IMR-90 (cell line): ENCODE data around the gene S100A2. TPM values are rescaled to one million over a fixed set of nuclear protein-coding genes. Genes with fewer than 3 reads are reported as not detected.

Experiments used
- ATAC-seq: fragments of 200-7000 bp; cut with Tn5 transposase; 2 replicates; pipeline ENCODE4 v1.9.1; 2020; ENCODE audit warnings: low read depth, mild to moderate bottlenecking, moderate library complexity
- BruUV-seq: library from RNA; stranded (reverse); fragments of 400-500 nt; replicated peaks from 2 replicates; lab custom pipeline; 2021; lab: Mats Ljungman, UMichigan
- CTCF ChIA-PET: fragments of 300-600 bp; formaldehyde crosslinking; extraction: SDS; loops from one replicate; lab custom pipeline; 2021; ENCODE audit warnings: antibody characterized with exemption; lab: Yijun Ruan, JAX
- POLR2A ChIA-PET: fragments of 300-600 bp; sonication (Branson Sonifier 250); formaldehyde crosslinking; loops from one replicate; lab custom pipeline; 2022; ENCODE audit warnings: antibody characterized with exemption; ENCODE audit not compliant: unreplicated experiment; lab: Charles Lee
- DNase-seq: peaks from one replicate; pipeline ENCODE4 v3.0.0; 2013
- H2AFZ ChIP-seq: replicated peaks from 2 replicates; pipeline ENCODE3; 2013; ENCODE audit warnings: low read length, mild to moderate bottlenecking; ENCODE audit not compliant: poor library complexity
- H2AK5ac ChIP-seq: 2 replicates; pipeline ENCODE4 v1.6.1; 2013; ENCODE audit warnings: low read depth, low read length, inconsistent platforms
- H2AK9ac ChIP-seq: replicated peaks from 2 replicates; pipeline ENCODE3; 2013; ENCODE audit warnings: mild to moderate bottlenecking, low read depth, low read length, moderate library complexity; ENCODE audit not compliant: poor library complexity
- H2BK120ac ChIP-seq: 2 replicates; pipeline ENCODE4 v1.6.1; 2013; ENCODE audit warnings: low read depth, low read length, inconsistent platforms
- H2BK15ac ChIP-seq: 3 replicates; pipeline ENCODE4 v1.6.1; 2013; ENCODE audit warnings: low read depth, low read length, inconsistent platforms
- H2BK20ac ChIP-seq: 2 replicates; pipeline ENCODE4 v1.6.1; 2013; ENCODE audit warnings: low read depth, mild to moderate bottlenecking, inconsistent platforms, low read length, moderate library complexity
- H2BK5ac ChIP-seq: 2 replicates; pipeline ENCODE4 v1.6.1; 2013; ENCODE audit warnings: mild to moderate bottlenecking, low read depth, low read length, inconsistent platforms; ENCODE audit not compliant: poor library complexity, severe bottlenecking
- H3K14ac ChIP-seq: replicated peaks from 2 replicates; pipeline ENCODE4 v1.6.1; 2013; ENCODE audit warnings: low read depth, low read length, inconsistent platforms
- H3K18ac ChIP-seq: 2 replicates; pipeline ENCODE4 v1.6.1; 2013; ENCODE audit warnings: low read depth, low read length, control low read depth
- H3K23ac ChIP-seq: 2 replicates; pipeline ENCODE4 v1.6.1; 2013; ENCODE audit warnings: low read depth, low read length, inconsistent platforms
- H3K27ac ChIP-seq: 2 replicates; pipeline ENCODE4 v1.5.1; 2013; ENCODE audit warnings: mild to moderate bottlenecking, control low read depth, low read length; ENCODE audit not compliant: insufficient read depth
- H3K27me3 ChIP-seq: 2 replicates; pipeline ENCODE4 v1.6.1; 2013; ENCODE audit warnings: low read length; ENCODE audit not compliant: control insufficient read depth, insufficient read depth
- H3K36me3 ChIP-seq: 2 replicates; pipeline ENCODE4 v1.6.1; 2013; ENCODE audit warnings: low read length, mixed read lengths; ENCODE audit not compliant: control insufficient read depth, insufficient read depth
- H3K4ac ChIP-seq: 2 replicates; pipeline ENCODE4 v1.6.1; 2013; ENCODE audit warnings: low read depth, low read length, inconsistent platforms
- H3K4me1 ChIP-seq: 2 replicates; pipeline ENCODE4 v1.6.1; 2013; ENCODE audit warnings: low read length, mixed read lengths; ENCODE audit not compliant: control insufficient read depth, insufficient read depth
- H3K4me2 ChIP-seq: 2 replicates; pipeline ENCODE4 v1.6.1; 2013; ENCODE audit warnings: low read depth, mild to moderate bottlenecking, control low read depth, low read length, moderate library complexity
- H3K4me3 ChIP-seq: 2 replicates; pipeline ENCODE4 v1.5.1; 2013; ENCODE audit warnings: low read depth, mild to moderate bottlenecking, control low read depth, low read length, moderate library complexity; ENCODE audit not compliant: insufficient read depth
- H3K56ac ChIP-seq: 2 replicates; pipeline ENCODE4 v1.6.1; 2013; ENCODE audit warnings: low read length, inconsistent platforms; ENCODE audit not compliant: insufficient read depth; ENCODE audit errors: extremely low read depth
- H3K79me1 ChIP-seq, 2 experiments: 2 replicates each; pipeline ENCODE4 v1.6.1; 2013; ENCODE audit warnings: low read length in 2 of 2, inconsistent platforms in 1 of 2, low read depth in 1 of 2
- H3K9ac ChIP-seq: 2 replicates; pipeline ENCODE4 v1.6.1; 2013; ENCODE audit warnings: low read depth, low read length, control low read depth
- H3K9me1 ChIP-seq: 2 replicates; pipeline ENCODE4 v1.6.1; 2013; ENCODE audit warnings: low read length, inconsistent platforms; ENCODE audit not compliant: insufficient read depth
- H3K9me3 ChIP-seq: 2 replicates; pipeline ENCODE4 v1.6.1; 2013; ENCODE audit warnings: low read length; ENCODE audit not compliant: control insufficient read depth, insufficient read depth
- H4K20me1 ChIP-seq: 2 replicates; pipeline ENCODE4 v1.6.1; 2013; ENCODE audit warnings: low read length, inconsistent platforms; ENCODE audit not compliant: insufficient read depth
- H4K5ac ChIP-seq: 2 replicates; pipeline ENCODE4 v1.6.1; 2013; ENCODE audit warnings: mild to moderate bottlenecking, low read depth, low read length, control low read depth
- H4K8ac ChIP-seq, 2 experiments: 2 replicates each; pipeline ENCODE4 v1.6.1; 2013; ENCODE audit warnings: low read depth in 2 of 2, low read length in 2 of 2, control low read depth in 1 of 2, inconsistent platforms in 1 of 2
- H4K91ac ChIP-seq: 2 replicates; pipeline ENCODE4 v1.6.1; 2013; ENCODE audit warnings: low read depth, low read length, inconsistent platforms; ENCODE audit not compliant: insufficient read depth
- BHLHE40 ChIP-seq: fragments of 150-350 bp; IDR thresholded peaks from 2 replicates; pipeline ENCODE4 v1.6.1; 2016; ENCODE audit warnings: mild to moderate bottlenecking, low read depth, low read length
- CEBPB ChIP-seq: IDR thresholded peaks from 2 replicates; pipeline ENCODE4 v1.6.1; 2012; ENCODE audit warnings: low read depth, low read length, improper control_type of control experiment
- CHD1 ChIP-seq: IDR thresholded peaks from 2 replicates; pipeline ENCODE4 v1.6.1; 2012; ENCODE audit warnings: low read depth, low read length, improper control_type of control experiment
- FOS ChIP-seq: fragments of 150-350 bp; IDR thresholded peaks from 2 replicates; pipeline ENCODE4 v1.6.1; 2016; ENCODE audit warnings: low read depth, low read length
- MAFK ChIP-seq: IDR thresholded peaks from 2 replicates; pipeline ENCODE4 v1.6.1; 2012; ENCODE audit warnings: low read depth, low read length, improper control_type of control experiment
- MAZ ChIP-seq: IDR thresholded peaks from 2 replicates; pipeline ENCODE4 v1.6.1; 2012; ENCODE audit warnings: low read depth, mild to moderate bottlenecking, low read length, improper control_type of control experiment, moderate library complexity, borderline replicate concordance
- MXI1 ChIP-seq: IDR thresholded peaks from 2 replicates; pipeline ENCODE4 v1.6.1; 2012; ENCODE audit warnings: low read depth, mild to moderate bottlenecking, low read length, moderate library complexity, borderline replicate concordance
- NFE2L2 ChIP-seq: fragments of 150-350 bp; IDR thresholded peaks from 2 replicates; pipeline ENCODE4 v1.6.1; 2016; ENCODE audit warnings: low read depth, mild to moderate bottlenecking, low read length
- POLR2A ChIP-seq: IDR thresholded peaks from 2 replicates; pipeline ENCODE4 v1.6.1; 2012; ENCODE audit warnings: mild to moderate bottlenecking, low read depth, low read length
- RAD21 ChIP-seq: IDR thresholded peaks from 2 replicates; pipeline ENCODE4 v1.6.1; 2012; ENCODE audit warnings: low read length, improper control_type of control experiment
- RCOR1 ChIP-seq: IDR thresholded peaks from 2 replicates; pipeline ENCODE4 v1.6.1; 2012; ENCODE audit warnings: mild to moderate bottlenecking, low read length, improper control_type of control experiment; ENCODE audit not compliant: insufficient replicate concordance
- RFX5 ChIP-seq: IDR thresholded peaks from 2 replicates; pipeline ENCODE4 v1.8.0; 2012; ENCODE audit warnings: low read depth, mild to moderate bottlenecking, low read length, moderate library complexity
- SMC3 ChIP-seq: fragments of 150-350 bp; IDR thresholded peaks from 2 replicates; pipeline ENCODE4 v1.6.1; 2016; ENCODE audit warnings: low read depth, mild to moderate bottlenecking, antibody characterized with exemption, low read length, moderate library complexity
- WGBS, 2 experiments: methylation state at CpG; one replicate each; pipeline versions ENCODE4 v1.1.5 to v1.1.7; 2013; ENCODE audit warnings: missing lambda C conversion rate in 2 of 2; ENCODE audit not compliant: insufficient read length in 1 of 2; ENCODE audit errors: extremely low coverage in 2 of 2; 5-methylcytosine and 5-hydroxymethylcytosine counted together
- dilution Hi-C: fragments of 300-500 bp; cut with HindIII; formaldehyde crosslinking; loops from one replicate; pipeline ENCODE4 v1.14.3; 2018; ENCODE audit warnings: low sequenced_read_pairs; ENCODE audit not compliant: unreplicated experiment
- in situ Hi-C: fragments of 300-500 bp; cut with MboI; formaldehyde crosslinking; loops from 3 replicates; pipeline ENCODE4 v1.14.3; 2019; ENCODE audit warnings: low sequenced_read_pairs, inconsistent platforms, mixed read lengths
- intact Hi-C: fragments of 100-400 bp; cut with micrococcal nuclease; formaldehyde crosslinking; loops from 2 replicates; pipeline ENCODE4 v1.10.0; 2022
- polyA plus RNA-seq, 3 experiments: library from polyadenylated mRNA; depleted of rRNA; stranded (reverse); fragments of >200 nt; gene quantifications; 2 replicates each; pipeline ENCODE4 v1.2.3, GENCODE V29; 2012; ENCODE audit warnings: low replicate concordance in 1 of 3
- total RNA-seq: library from RNA; depleted of rRNA; stranded (reverse); fragments of >200 nt; gene quantifications from 2 replicates; pipeline ENCODE4 v1.2.3, GENCODE V29; 2012
- TF ChIP-seq, protein P1 (sequence below): fragments of 150-350 bp; IDR thresholded peaks from 2 replicates; pipeline ENCODE4 v1.6.1; 2017; ENCODE audit warnings: mild to moderate bottlenecking, antibody characterized with exemption, low read length, low read depth
- TF ChIP-seq, protein P2 (sequence below): conservative IDR thresholded peaks from 2 replicates; pipeline ENCODE4 v1.5.1; 2012; ENCODE audit warnings: mild to moderate bottlenecking, low read depth, low read length, improper control_type of control experiment
- TF ChIP-seq, protein P3 (sequence below): fragments of 150-350 bp; IDR thresholded peaks from 2 replicates; pipeline ENCODE4 v1.6.1; 2016; ENCODE audit warnings: low read depth, mild to moderate bottlenecking, low read length, moderate library complexity, borderline replicate concordance

The S100A2 gene
- total and polyA plus RNA-seq, 2 of the 4 experiments (the other 2 are of a cell fraction): 3.6 to 7.9 TPM

DNA sequence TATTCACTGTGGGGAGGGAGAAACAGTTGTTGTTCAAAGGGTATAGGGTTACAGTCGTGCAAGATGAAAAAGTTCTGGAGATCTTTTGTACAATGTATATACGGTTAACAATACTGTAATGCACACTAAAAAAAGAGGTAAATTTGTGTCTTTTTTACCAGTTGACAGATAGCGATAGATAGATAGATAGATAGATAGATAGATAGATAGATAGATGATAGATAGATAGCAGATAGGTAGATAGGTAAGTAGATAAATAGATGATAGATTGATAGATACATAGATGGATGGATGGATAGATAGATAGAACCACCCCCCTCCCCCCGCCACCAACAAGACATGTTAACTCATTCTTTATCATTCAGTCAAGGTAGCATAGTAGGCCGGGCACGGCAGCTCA, 37.1 kb upstream of the S100A2 start:
- POLR2A ChIA-PET: no interaction called here
- no peaks in the 10 kb centered on the region for H3K9me3 ChIP-seq
- intact Hi-C loops (no loop called here), in situ Hi-C loops (no loop called here), dilution Hi-C loops (no loop called here)
- peaks cover 19% of the 10 kb centered on the region for H3K36me3 ChIP-seq
- no peak overlapping the region for H4K5ac ChIP-seq
- no peak overlapping the region for H2AFZ ChIP-seq
- no peak overlapping the region for H4K8ac ChIP-seq
- H3K18ac ChIP-seq: no peak overlapping the region
- no peak overlapping the region for H3K4me2 ChIP-seq
- no peak overlapping the region for H2AK9ac ChIP-seq
- H2BK5ac ChIP-seq: no peak overlapping the region
- H4K91ac ChIP-seq: no peak overlapping the region
- H3K14ac ChIP-seq: no peak overlapping the region
- H3K56ac ChIP-seq: no peak overlapping the region
- no peak overlapping the region for H3K9ac ChIP-seq
- H3K23ac ChIP-seq: no peak overlapping the region
- H3K27ac ChIP-seq: no peak overlapping the region
- ATAC-seq (no peak), DNase-seq (no peak)
- no peaks in the 10 kb centered on the region for H4K20me1 ChIP-seq
- no TSS peak for BruUV-seq
- H2BK20ac ChIP-seq: no peak overlapping the region
- WGBS, 2 experiments: no CpG with 5 or more reads among the region's 6 CpGs
- CTCF ChIA-PET: no interaction called here
- no peaks in the 10 kb centered on the region for H3K27me3 ChIP-seq
- H2BK120ac ChIP-seq: no peak overlapping the region
- no peak overlapping the region for H2AK5ac ChIP-seq
- peaks cover 8% of the 10 kb centered on the region for H3K4me1 ChIP-seq
- no peak overlapping the region for H2BK15ac ChIP-seq
- H3K4ac ChIP-seq: no peak overlapping the region
- no peak overlapping the region for H3K4me3 ChIP-seq
- H3K79me1 ChIP-seq: peaks cover 6 to 30% of the 10 kb centered on the region in 2 experiments
- no peaks in the 10 kb centered on the region; the same call in 1 of the 2 replicates for H3K9me1 ChIP-seq
- TF ChIP-seq MAFK (no peak), MAZ (no peak), BHLHE40 (no peak), RCOR1 (no peak), POLR2A (no peak), NFE2L2 (no peak), FOS (no peak), RAD21 (no peak), MXI1 (no peak), RFX5 (no peak), SMC3 (no peak), CEBPB (no peak), CHD1 (no peak)
- TF ChIP-seq, protein P1, sequence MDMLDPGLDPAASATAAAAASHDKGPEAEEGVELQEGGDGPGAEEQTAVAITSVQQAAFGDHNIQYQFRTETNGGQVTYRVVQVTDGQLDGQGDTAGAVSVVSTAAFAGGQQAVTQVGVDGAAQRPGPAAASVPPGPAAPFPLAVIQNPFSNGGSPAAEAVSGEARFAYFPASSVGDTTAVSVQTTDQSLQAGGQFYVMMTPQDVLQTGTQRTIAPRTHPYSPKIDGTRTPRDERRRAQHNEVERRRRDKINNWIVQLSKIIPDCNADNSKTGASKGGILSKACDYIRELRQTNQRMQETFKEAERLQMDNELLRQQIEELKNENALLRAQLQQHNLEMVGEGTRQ: no peak
- TF ChIP-seq, protein P2, sequence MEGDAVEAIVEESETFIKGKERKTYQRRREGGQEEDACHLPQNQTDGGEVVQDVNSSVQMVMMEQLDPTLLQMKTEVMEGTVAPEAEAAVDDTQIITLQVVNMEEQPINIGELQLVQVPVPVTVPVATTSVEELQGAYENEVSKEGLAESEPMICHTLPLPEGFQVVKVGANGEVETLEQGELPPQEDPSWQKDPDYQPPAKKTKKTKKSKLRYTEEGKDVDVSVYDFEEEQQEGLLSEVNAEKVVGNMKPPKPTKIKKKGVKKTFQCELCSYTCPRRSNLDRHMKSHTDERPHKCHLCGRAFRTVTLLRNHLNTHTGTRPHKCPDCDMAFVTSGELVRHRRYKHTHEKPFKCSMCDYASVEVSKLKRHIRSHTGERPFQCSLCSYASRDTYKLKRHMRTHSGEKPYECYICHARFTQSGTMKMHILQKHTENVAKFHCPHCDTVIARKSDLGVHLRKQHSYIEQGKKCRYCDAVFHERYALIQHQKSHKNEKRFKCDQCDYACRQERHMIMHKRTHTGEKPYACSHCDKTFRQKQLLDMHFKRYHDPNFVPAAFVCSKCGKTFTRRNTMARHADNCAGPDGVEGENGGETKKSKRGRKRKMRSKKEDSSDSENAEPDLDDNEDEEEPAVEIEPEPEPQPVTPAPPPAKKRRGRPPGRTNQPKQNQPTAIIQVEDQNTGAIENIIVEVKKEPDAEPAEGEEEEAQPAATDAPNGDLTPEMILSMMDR: no peak
- TF ChIP-seq, protein P3, sequence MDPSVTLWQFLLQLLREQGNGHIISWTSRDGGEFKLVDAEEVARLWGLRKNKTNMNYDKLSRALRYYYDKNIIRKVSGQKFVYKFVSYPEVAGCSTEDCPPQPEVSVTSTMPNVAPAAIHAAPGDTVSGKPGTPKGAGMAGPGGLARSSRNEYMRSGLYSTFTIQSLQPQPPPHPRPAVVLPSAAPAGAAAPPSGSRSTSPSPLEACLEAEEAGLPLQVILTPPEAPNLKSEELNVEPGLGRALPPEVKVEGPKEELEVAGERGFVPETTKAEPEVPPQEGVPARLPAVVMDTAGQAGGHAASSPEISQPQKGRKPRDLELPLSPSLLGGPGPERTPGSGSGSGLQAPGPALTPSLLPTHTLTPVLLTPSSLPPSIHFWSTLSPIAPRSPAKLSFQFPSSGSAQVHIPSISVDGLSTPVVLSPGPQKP: no peak
